ENCODE measurements around the gene GMFB. TPM values are rescaled to one million over a fixed set of nuclear protein-coding genes. Genes with fewer than 3 reads are reported as not detected.

Gene GMFB
- total RNA-seq, 2 donors from 2014 or later: 86.2 to 96.5 TPM

DNA sequence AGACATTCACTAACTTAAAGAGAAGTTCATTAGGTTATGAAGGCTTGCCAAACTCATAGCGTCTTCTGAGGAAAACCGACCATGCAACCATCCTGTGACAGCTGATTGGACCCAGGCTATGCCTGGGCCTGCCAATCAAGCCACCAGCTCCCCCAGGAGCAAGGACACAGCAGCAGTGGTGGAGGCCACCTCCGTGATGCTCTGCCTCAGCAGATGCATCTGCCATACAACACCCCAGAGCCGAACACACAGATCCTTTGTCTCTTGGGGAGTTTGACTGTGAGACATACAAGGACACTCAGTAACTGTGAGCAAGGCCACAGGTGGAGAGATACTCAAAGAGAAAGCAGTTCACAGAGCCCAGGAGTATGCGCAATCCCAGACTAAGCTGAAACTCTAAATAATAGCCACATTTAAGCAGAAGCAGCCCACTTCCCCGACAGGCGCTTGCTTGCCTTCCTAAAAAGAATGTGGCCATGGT is 37.6 kb downstream of the GMFB start:
- no peaks in the 10 kb centered on the region for H3K4me1 Mint-ChIP-seq
- Histone ChIP-seq H3K4me3 (ENCODE audit: low read length) (no peak overlapping the region), H3K36me3 (ENCODE audit: control insufficient read depth, insufficient read depth, low read length) (no peaks in the 10 kb centered on the region), H3K9me3 (ENCODE audit: control insufficient read depth, low read length) (no peaks in the 10 kb centered on the region), H3K27me3 (ENCODE audit: control insufficient read depth, insufficient read depth, low read length, poor library complexity, severe bottlenecking) (no peaks in the 10 kb centered on the region), H3K4me1 (ENCODE audit: control insufficient read depth, insufficient read depth, low read length) (no peaks in the 10 kb centered on the region), H3K9ac (ENCODE audit: extremely low read depth, low read length, poor library complexity, severe bottlenecking) (no peak overlapping the region), H3K27ac (ENCODE audit: low read depth, low read length) (no peak overlapping the region)
- 91 to 95% methylated on average over 4 to 7 of the region's 7 CpGs for WGBS, 2 experiments (ENCODE audit: insufficient coverage in 1 of 2, insufficient read length in 1 of 2)
- no peak overlapping the region for H3K27ac Mint-ChIP-seq
- H3K4me3 Mint-ChIP-seq: no peak overlapping the region
- peaks cover 5% of the 10 kb centered on the region for H3K27me3 Mint-ChIP-seq (ENCODE audit: insufficient read depth)
- no peak for DNase-seq
- TF ChIP-seq, protein P1, sequence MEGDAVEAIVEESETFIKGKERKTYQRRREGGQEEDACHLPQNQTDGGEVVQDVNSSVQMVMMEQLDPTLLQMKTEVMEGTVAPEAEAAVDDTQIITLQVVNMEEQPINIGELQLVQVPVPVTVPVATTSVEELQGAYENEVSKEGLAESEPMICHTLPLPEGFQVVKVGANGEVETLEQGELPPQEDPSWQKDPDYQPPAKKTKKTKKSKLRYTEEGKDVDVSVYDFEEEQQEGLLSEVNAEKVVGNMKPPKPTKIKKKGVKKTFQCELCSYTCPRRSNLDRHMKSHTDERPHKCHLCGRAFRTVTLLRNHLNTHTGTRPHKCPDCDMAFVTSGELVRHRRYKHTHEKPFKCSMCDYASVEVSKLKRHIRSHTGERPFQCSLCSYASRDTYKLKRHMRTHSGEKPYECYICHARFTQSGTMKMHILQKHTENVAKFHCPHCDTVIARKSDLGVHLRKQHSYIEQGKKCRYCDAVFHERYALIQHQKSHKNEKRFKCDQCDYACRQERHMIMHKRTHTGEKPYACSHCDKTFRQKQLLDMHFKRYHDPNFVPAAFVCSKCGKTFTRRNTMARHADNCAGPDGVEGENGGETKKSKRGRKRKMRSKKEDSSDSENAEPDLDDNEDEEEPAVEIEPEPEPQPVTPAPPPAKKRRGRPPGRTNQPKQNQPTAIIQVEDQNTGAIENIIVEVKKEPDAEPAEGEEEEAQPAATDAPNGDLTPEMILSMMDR (conservative IDR thresholded peaks at IDR 0.05): no peak
- no peaks in the 10 kb centered on the region for H3K36me3 Mint-ChIP-seq (ENCODE audit: low read depth)
- H3K9me3 Mint-ChIP-seq: no peaks in the 10 kb centered on the region

DNA sequence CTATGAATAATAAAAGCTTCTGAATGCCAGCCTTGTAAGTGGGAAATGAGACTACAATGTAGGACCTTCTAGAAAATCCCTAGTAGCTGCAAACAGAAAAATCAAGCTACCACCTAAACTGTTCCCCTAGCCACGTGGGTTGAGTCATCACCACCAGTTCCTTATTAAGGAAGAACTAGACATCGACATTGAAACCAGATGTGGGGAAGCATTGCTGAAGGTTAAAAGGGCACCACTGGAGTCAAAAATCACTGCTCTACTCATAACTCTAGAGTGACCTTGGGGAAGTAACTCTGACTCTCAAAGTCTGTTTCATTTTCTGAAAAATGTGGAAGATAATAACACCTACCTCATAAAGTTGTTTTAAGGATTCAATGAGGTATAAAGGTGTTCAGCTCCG is 38.2 kb downstream of the GMFB start:
- H3K36me3 Mint-ChIP-seq (ENCODE audit: low read depth): no peaks in the 10 kb centered on the region

DNA sequence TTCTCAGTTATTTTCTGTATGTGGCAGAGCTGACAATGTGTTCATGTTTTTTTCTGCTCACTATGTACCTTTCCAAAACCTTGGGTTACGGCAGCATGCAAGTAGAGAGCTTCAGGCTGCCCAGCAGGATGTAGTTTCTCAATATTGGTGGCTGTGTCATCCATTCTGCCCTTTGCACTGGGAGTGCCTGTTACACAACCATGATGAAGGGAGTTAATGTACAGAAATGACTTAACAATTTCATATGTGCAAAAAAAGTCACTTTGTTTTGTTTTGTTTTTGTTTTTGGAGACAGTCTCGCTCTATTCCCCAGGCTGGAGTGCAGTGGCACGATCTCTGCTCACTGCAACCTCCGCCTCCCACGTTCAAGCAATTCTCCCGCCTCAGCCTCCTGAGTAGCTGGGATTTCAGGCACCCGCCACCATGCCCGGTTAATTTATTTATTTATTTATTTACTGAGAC is 41.5 kb downstream of the GMFB start:
- H3K9ac ChIP-seq (ENCODE audit: extremely low read depth, low read length, poor library complexity, severe bottlenecking): no peak overlapping the region
- DNase-seq: no peak
- H3K9me3 ChIP-seq (ENCODE audit: control insufficient read depth, low read length): no peaks in the 10 kb centered on the region
- Mint-ChIP-seq H3K36me3 (ENCODE audit: low read depth) (no peaks in the 10 kb centered on the region), H3K4me3 (no peak overlapping the region), H3K4me1 (no peaks in the 10 kb centered on the region), H3K27ac (no peak overlapping the region), H3K27me3 (ENCODE audit: insufficient read depth) (peaks cover 12% of the 10 kb centered on the region), H3K9me3 (peaks cover 8% of the 10 kb centered on the region)
- no peaks in the 10 kb centered on the region for H3K27me3 ChIP-seq (ENCODE audit: control insufficient read depth, insufficient read depth, low read length, poor library complexity, severe bottlenecking)
- H3K4me1 ChIP-seq (ENCODE audit: control insufficient read depth, insufficient read depth, low read length): no peaks in the 10 kb centered on the region
- no peak overlapping the region for H3K4me3 ChIP-seq (ENCODE audit: low read length)
- no peaks in the 10 kb centered on the region for H3K36me3 ChIP-seq (ENCODE audit: control insufficient read depth, insufficient read depth, low read length)
- H3K27ac ChIP-seq (ENCODE audit: low read depth, low read length): no peak overlapping the region
- WGBS, 2 experiments (ENCODE audit: insufficient coverage in 1 of 2, insufficient read length in 1 of 2): 91 to 96% methylated on average over 7 to 8 of the region's 8 CpGs
- TF ChIP-seq, protein P1 (conservative IDR thresholded peaks at IDR 0.05): no peak

More for the DNA sequence above, 38.2 kb downstream of the GMFB start:
- Histone ChIP-seq H3K27ac (ENCODE audit: low read depth, low read length) (no peak overlapping the region), H3K9ac (ENCODE audit: extremely low read depth, low read length, poor library complexity, severe bottlenecking) (no peak overlapping the region), H3K4me1 (ENCODE audit: control insufficient read depth, insufficient read depth, low read length) (no peaks in the 10 kb centered on the region), H3K9me3 (ENCODE audit: control insufficient read depth, low read length) (no peaks in the 10 kb centered on the region), H3K27me3 (ENCODE audit: control insufficient read depth, insufficient read depth, low read length, poor library complexity, severe bottlenecking) (no peaks in the 10 kb centered on the region), H3K4me3 (ENCODE audit: low read length) (no peak overlapping the region), H3K36me3 (ENCODE audit: control insufficient read depth, insufficient read depth, low read length) (no peaks in the 10 kb centered on the region)
- TF ChIP-seq, protein P1 (conservative IDR thresholded peaks at IDR 0.05): no peak
- H3K9me3 Mint-ChIP-seq: no peaks in the 10 kb centered on the region
- no peak overlapping the region for H3K4me3 Mint-ChIP-seq
- no peak for DNase-seq
- 89 to 100% methylated on average over 3 of the region's 3 CpGs for WGBS, 2 experiments (ENCODE audit: insufficient coverage in 1 of 2, insufficient read length in 1 of 2)
- H3K4me1 Mint-ChIP-seq: no peaks in the 10 kb centered on the region
- peaks cover 5% of the 10 kb centered on the region for H3K27me3 Mint-ChIP-seq (ENCODE audit: insufficient read depth)
- no peak overlapping the region for H3K27ac Mint-ChIP-seq

Data from endodermal cell (in vitro differentiated cells).